GM08714 (cell line): ENCODE data around the gene SBNO1.
"Not testable (repeated sequence)": the region's sequence is repeated elsewhere in the genome, so short reads cannot be mapped to it uniquely, and the experiment has no call there.

Source experiments
- H3K4me3 ChIP-seq: fragments of 200-500 bp; sonication (Bioruptor generic); 2 replicates; pipeline ENCODE4 v1.5.1; 2014; ENCODE audit warnings: mild to moderate bottlenecking, low read length, inconsistent platforms
- ZNF274 ChIP-seq: IDR thresholded peaks from 2 replicates; pipeline ENCODE4 v1.6.1; 2012; ENCODE audit warnings: mild to moderate bottlenecking, low read depth, low read length

Gene SBNO1

DNA sequence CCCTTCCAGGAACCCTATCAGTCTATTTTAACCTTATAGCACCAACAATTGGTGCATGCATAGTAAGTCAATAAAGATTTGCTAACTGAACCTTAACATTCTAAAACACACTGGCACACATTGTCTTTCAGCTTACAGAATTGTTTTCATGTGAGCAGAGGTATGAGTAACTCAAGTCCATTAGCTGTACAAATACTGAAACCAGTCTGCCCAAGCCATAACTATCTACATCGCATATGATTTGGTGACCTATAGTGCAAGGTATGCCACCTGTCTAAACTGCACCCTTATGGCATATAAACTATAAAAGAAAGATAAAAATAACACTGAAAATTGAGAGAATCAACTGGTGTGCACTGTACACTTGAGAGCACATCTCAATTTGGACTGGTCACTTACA lies 34.8 kb downstream of the SBNO1 start:
- TF ChIP-seq ZNF274: no peak
- H3K4me3 ChIP-seq: no peak overlapping the region

GRCh38 chr12:123319826-123320225 lies 44.8 kb downstream of the SBNO1 start:
- no peak overlapping the region for H3K4me3 ChIP-seq
- TF ChIP-seq ZNF274: no peak

GRCh38 chr12:123319273-123319672 lies 45.4 kb downstream of the SBNO1 start:
- TF ChIP-seq ZNF274: no peak
- H3K4me3 ChIP-seq: no peak overlapping the region

GRCh38 chr12:123313046-123313445 lies 51.6 kb downstream of the SBNO1 start:
- H3K4me3 ChIP-seq: not testable (repeated sequence)

- H3K4me3 ChIP-seq: no peak overlapping the region
- TF ChIP-seq ZNF274: no peak
These were observed 58.4 kb downstream of the SBNO1 start for GRCh38 chr12:123306200-123306599.

- no peak for TF ChIP-seq ZNF274
- no peak overlapping the region for H3K4me3 ChIP-seq
These were observed 59.5 kb downstream of the SBNO1 start for GRCh38 chr12:123305136-123305535.

GRCh38 chr12:123293178-123293760 lies 71.4 kb downstream of the SBNO1 start:
- no peak for TF ChIP-seq ZNF274
- no peak overlapping the region for H3K4me3 ChIP-seq

DNA sequence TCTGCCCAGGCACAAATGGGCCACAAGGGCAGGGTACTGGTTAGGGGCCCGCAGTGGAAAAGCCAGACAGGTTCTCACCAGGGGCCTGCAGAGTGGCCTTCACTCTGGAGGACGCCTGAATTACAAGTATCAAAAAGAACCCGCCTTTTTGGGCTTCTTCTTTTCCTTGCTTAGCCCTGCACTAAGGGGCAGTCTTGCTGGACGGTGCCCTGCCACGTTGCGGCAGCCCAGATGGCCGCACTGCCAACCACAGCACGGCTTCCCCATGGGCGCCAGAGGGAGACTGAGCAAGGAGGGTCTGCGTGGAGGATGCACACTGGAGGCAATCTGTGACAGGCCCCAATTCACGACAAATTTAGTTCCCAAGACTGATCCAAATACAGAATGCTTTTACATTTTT lies 74.7 kb downstream of the SBNO1 start:
- no peak for TF ChIP-seq ZNF274
- no peak overlapping the region for H3K4me3 ChIP-seq

GRCh38 chr12:123288751-123289346 lies 75.8 kb downstream of the SBNO1 start:
- TF ChIP-seq ZNF274: no peak
- H3K4me3 ChIP-seq: no peak overlapping the region

DNA sequence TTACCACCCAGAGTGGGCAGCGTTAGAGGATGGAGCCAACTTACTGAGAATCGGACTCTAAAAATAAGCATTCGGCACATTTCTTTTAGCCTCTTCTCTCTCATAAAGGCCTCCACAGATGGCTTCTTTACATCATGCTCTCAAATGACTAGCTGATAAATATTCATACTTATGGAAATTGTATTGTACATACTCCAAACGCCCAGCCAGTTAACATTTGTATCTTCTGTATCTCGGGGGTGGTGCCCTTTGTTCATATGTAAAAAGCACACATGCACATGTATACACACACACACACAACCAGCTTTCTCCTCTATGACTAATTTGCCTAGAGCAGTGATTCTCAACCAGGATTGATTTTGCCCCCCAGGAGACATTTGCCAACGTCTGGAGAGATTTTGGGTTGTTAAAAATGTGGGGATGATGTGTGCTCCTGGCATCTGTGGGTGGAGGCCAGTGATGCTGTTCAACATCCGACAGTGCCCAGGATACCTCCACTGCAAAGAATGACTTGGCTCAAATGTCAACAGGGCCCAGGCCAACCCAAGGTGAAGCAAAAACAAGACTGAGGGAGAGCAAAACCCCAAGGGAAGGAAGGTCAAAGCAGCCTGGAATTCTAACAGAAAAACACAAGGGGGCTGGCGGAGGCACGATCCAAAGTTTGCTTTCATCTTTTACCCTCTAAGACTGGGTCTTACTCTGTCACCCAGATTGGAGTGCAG lies 77.8 kb downstream of the SBNO1 start:
- TF ChIP-seq ZNF274: no peak
- H3K4me3 ChIP-seq: no peak overlapping the region

DNA sequence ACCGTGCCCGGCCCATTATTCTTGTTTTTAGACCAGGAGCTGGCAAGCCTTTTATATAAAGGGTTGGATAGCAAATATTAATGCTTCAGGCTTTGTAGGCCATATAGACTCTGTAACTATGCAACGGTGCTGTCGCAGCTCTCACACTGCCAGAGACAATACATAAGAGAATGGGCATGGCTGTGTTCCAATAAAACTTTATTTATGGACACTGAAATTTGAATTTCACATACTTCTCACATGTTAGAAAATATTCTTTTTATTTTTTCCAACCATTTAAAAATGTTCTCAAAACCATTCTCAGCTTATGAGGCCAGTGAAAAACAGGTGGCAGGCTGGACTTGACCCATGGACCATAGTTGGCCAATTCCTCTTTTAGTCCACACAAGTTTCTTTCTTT lies 80.0 kb downstream of the SBNO1 start:
- H3K4me3 ChIP-seq: no peak overlapping the region

GRCh38 chr12:123283461-123283860 lies 81.2 kb downstream of the SBNO1 start:
- TF ChIP-seq ZNF274: no peak
- H3K4me3 ChIP-seq: no peak overlapping the region

More for the DNA sequence above, 80.0 kb downstream of the SBNO1 start:
- TF ChIP-seq ZNF274: no peak

- no peak for TF ChIP-seq ZNF274
- H3K4me3 ChIP-seq: no peak overlapping the region
These were observed 82.5 kb downstream of the SBNO1 start for GRCh38 chr12:123282111-123282510.

- H3K4me3 ChIP-seq: no peak overlapping the region
- no peak for TF ChIP-seq ZNF274
These were observed 83.7 kb downstream of the SBNO1 start for GRCh38 chr12:123280971-123281370.

DNA sequence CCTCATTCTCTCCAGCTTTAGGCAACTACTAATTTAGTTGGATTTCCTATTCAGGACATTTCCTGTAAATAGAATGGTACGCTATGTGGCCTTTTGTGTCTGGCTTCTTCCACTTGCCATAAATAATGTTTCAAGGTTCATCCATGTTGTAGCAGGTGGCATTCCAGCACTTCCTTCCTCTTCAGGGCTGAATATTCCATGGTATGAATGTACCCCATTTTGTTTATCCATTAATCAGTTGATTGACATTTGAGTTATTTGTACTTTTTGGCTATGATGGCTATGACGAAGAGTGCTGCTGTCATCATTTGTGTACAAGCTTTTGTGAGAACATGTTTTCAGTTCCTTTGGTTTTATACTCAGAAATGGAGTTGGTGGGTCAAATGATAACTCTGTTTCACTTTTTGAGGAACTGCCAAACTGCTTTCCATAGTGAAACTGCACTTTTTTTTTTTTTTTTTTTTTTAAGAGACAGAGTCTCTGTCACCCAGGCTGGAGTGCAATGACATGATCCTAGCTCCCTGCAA lies 86.5 kb downstream of the SBNO1 start:
- no peak overlapping the region for H3K4me3 ChIP-seq
- TF ChIP-seq ZNF274: no peak
